OCI-LY1 (cell line): ENCODE measurements around the gene ETNK2.
A peak's percentile ranks its signal among the peaks of the same experiment; 100 is the strongest.

Source experiments
- H2AFZ ChIP-seq: fragments of 200-600 bp; sonication (generic), shearing (Covaris generic); 2 replicates; pipeline ENCODE4 v1.6.0; 2014; ENCODE audit warnings: antibody characterized with exemption, mild to moderate bottlenecking, low read length
- H3F3A ChIP-seq: fragments of 200-600 bp; sonication (generic), shearing (Covaris generic); 2 replicates; pipeline ENCODE4 v1.6.0; 2014; ENCODE audit warnings: mild to moderate bottlenecking, antibody characterized with exemption, low read length, moderate library complexity; ENCODE audit not compliant: insufficient read depth
- H3K27ac ChIP-seq: fragments of 200-600 bp; sonication (generic); 2 replicates; pipeline ENCODE4 v1.5.1; 2014; ENCODE audit warnings: low read length, mixed run types, mild to moderate bottlenecking, low read depth; ENCODE audit not compliant: poor library complexity, severe bottlenecking
- H3K27me3 ChIP-seq: fragments of 200-600 bp; sonication (generic); 2 replicates; pipeline ENCODE4 v1.6.0; 2014; ENCODE audit warnings: antibody characterized with exemption, mild to moderate bottlenecking, low read length, moderate library complexity; ENCODE audit not compliant: insufficient read depth
- H3K36me3 ChIP-seq: fragments of 200-600 bp; sonication (generic); 2 replicates; pipeline ENCODE4 v1.6.1; 2014; ENCODE audit warnings: mild to moderate bottlenecking, antibody characterized with exemption, low read length, moderate library complexity, mixed read lengths; ENCODE audit not compliant: insufficient read depth
- H3K4me1 ChIP-seq: fragments of 200-600 bp; sonication (generic); 2 replicates; pipeline ENCODE4 v1.5.1; 2014; ENCODE audit warnings: mild to moderate bottlenecking, low read length, moderate library complexity; ENCODE audit not compliant: insufficient read depth, severe bottlenecking
- H3K4me2 ChIP-seq: fragments of 200-600 bp; sonication (generic), shearing (Covaris generic); 2 replicates; pipeline ENCODE4 v1.6.1; 2014; ENCODE audit warnings: low read length
- H3K4me3 ChIP-seq: fragments of 200-600 bp; sonication (generic); 2 replicates; pipeline ENCODE4 v1.5.1; 2014; ENCODE audit warnings: low read length, low read depth, mild to moderate bottlenecking, mixed read lengths; ENCODE audit not compliant: poor library complexity, severe bottlenecking
- H3K79me2 ChIP-seq: fragments of 200-600 bp; shearing (Covaris generic); 2 replicates; pipeline ENCODE4 v1.6.1; 2016; ENCODE audit warnings: mixed run types, low read length, mixed read lengths; ENCODE audit not compliant: insufficient read depth
- H3K9ac ChIP-seq: fragments of 200-600 bp; sonication (generic), shearing (Covaris generic); 2 replicates; pipeline ENCODE4 v1.6.1; 2014; ENCODE audit warnings: mild to moderate bottlenecking, low read length, mixed read lengths
- H3K9me2 ChIP-seq: fragments of 200-600 bp; sonication (generic), shearing (Covaris generic); 2 replicates; pipeline ENCODE4 v1.6.1; 2014; ENCODE audit warnings: low read depth, mild to moderate bottlenecking, low read length, mixed read lengths
- H3K9me3 ChIP-seq: fragments of 200-600 bp; shearing (Covaris generic); 2 replicates; pipeline ENCODE4 v1.6.1; 2014; ENCODE audit warnings: low read length, mixed read lengths
- H4K20me1 ChIP-seq: fragments of 200-600 bp; sonication (generic), shearing (Covaris generic); 2 replicates; pipeline ENCODE4 v1.6.0; 2016; ENCODE audit warnings: mild to moderate bottlenecking, low read length; ENCODE audit not compliant: insufficient read depth
- EZH2 ChIP-seq: fragments of 200-600 bp; sonication (generic), shearing (Covaris generic); IDR thresholded peaks from 2 replicates; pipeline ENCODE4 v1.8.0; 2017; ENCODE audit warnings: borderline replicate concordance, mixed run types, mild to moderate bottlenecking, antibody characterized with exemption, low read length, moderate library complexity, mixed read lengths
- TF ChIP-seq, protein P1 (sequence below): fragments of 200-600 bp; sonication (generic), shearing (Covaris generic); IDR thresholded peaks from 2 replicates; pipeline ENCODE4 v1.5.1; 2017; ENCODE audit warnings: mild to moderate bottlenecking, antibody characterized with exemption, low read length, moderate library complexity, mixed read lengths

Gene ETNK2

DNA sequence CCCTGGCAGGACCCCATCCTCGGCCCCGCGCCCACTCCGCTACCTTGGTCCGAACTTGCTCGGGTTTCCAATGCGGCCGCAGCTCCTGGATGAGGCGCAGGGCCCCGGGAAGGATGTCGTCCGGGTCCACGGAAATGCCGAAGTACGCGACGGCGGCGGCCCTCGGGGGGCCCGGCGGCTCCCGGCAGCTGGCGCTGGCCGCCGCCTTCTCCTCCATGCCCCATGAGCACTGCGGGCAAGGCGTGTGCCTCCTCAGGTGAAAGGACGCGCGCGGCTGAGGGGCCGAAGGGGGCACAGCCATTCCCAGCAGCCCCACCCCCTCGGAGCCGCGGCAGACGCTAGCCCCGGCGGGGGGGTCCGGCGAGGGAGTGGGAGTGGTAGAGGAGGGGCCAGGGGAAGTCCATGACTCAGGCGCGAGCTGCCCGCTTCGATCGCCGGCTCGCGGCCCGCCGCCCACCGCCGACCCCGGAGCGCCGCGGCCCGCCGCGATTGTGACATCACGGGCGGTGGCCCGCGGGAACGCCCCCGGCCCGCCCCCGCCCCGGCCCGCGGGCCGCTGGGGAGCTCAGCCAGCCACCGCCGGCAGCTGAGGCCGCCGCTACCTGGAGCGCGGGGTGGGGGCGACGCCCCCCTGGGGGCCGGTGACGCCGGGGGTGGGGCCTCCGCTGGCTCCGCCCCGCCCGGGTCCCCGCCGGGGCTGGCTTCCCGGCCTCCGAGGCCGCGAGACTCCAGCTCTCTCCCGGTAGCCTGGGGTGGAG lies at the start of gene ETNK2:
Gene ETNK2, minus strand, starts transcription at position 493 of the 758 bp plus-strand sequence. Its CDS starts 192 bp downstream, at position 301.
- Histone ChIP-seq H3K9me2 (no peaks in the 10 kb centered on the region), H3K4me1 (no peaks in the 10 kb centered on the region), H3K4me3 (peak within 1 kb of the TSS; percentile 43), H3K79me2 (no peaks in the 10 kb centered on the region), H3K27me3 (no peaks in the 10 kb centered on the region), H2AFZ (no peak within 1 kb of the TSS), H3K9me3 (no peaks in the 10 kb centered on the region), H3K36me3 (no peaks in the 10 kb centered on the region), H4K20me1 (no peaks in the 10 kb centered on the region), H3K4me2 (peak within 1 kb of the TSS; percentile 21; the same call in 1 of the 2 replicates), H3K9ac (no peak within 1 kb of the TSS), H3F3A (no peaks in the 10 kb centered on the region), H3K27ac (no peak within 1 kb of the TSS)
- no peak for TF ChIP-seq EZH2
- TF ChIP-seq, protein P1, sequence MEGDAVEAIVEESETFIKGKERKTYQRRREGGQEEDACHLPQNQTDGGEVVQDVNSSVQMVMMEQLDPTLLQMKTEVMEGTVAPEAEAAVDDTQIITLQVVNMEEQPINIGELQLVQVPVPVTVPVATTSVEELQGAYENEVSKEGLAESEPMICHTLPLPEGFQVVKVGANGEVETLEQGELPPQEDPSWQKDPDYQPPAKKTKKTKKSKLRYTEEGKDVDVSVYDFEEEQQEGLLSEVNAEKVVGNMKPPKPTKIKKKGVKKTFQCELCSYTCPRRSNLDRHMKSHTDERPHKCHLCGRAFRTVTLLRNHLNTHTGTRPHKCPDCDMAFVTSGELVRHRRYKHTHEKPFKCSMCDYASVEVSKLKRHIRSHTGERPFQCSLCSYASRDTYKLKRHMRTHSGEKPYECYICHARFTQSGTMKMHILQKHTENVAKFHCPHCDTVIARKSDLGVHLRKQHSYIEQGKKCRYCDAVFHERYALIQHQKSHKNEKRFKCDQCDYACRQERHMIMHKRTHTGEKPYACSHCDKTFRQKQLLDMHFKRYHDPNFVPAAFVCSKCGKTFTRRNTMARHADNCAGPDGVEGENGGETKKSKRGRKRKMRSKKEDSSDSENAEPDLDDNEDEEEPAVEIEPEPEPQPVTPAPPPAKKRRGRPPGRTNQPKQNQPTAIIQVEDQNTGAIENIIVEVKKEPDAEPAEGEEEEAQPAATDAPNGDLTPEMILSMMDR = no peak

DNA sequence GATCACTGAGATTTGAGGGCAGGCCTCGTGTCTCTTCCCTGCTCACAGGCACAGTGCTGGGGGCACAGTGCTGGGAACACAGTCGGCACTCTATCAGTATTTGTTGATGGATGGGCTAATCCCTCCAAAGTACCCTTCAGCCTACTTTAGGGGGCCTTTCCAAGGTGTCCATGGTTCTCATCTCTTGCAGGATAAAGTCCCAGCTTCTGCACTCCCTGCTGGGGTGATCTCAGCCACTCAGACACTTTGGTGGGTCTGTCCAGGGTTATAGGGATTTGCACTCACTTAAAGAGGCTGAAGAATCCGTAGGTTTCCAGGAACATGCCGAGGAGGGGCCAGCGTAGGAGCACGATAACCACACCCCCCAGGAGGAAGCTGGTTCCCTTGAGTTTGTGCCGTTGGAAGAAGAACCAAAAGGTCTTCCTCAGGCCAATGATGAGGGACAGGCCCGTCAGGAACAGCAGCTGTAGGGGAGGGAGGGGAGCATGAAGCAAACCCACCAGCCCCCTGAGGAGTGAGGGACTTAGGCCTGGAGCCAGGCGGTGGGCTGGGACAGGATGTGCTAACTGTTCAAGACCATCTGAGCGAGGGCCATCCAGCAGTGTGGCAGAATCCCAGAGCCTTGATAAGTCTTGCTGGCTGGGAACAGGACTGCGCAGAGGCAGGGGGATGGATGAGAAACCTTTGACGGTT lies 49.6 kb upstream of the ETNK2 start:
- H3K4me1 ChIP-seq = no peaks in the 10 kb centered on the region
- H3K79me2 ChIP-seq = no peaks in the 10 kb centered on the region
- H3K4me3 ChIP-seq = no peak overlapping the region
- H3K9me3 ChIP-seq = no peaks in the 10 kb centered on the region
- TF ChIP-seq, protein P1 = no peak
- no peak for TF ChIP-seq EZH2
- no peaks in the 10 kb centered on the region for H3K9me2 ChIP-seq
- H3K9ac ChIP-seq = no peak overlapping the region
- H3F3A ChIP-seq = no peaks in the 10 kb centered on the region
- H4K20me1 ChIP-seq = no peaks in the 10 kb centered on the region
- no peak overlapping the region for H3K27ac ChIP-seq
- no peak overlapping the region for H3K4me2 ChIP-seq
- no peaks in the 10 kb centered on the region for H3K36me3 ChIP-seq
- no peak overlapping the region for H2AFZ ChIP-seq
- no peaks in the 10 kb centered on the region; the same call in 1 of the 2 replicates for H3K27me3 ChIP-seq

GRCh38 chr1:204199579-204199978 lies 47.7 kb upstream of the ETNK2 start:
- no peak for TF ChIP-seq EZH2
- TF ChIP-seq, protein P1 = no peak
- no peaks in the 10 kb centered on the region for H3K36me3 ChIP-seq
- H3K27ac ChIP-seq = no peak overlapping the region
- no peaks in the 10 kb centered on the region for H3F3A ChIP-seq
- no peaks in the 10 kb centered on the region for H4K20me1 ChIP-seq
- no peak overlapping the region for H3K4me3 ChIP-seq
- no peak overlapping the region for H3K4me2 ChIP-seq
- no peaks in the 10 kb centered on the region; the same call in 1 of the 2 replicates for H3K27me3 ChIP-seq
- no peaks in the 10 kb centered on the region for H3K9me2 ChIP-seq
- H3K9ac ChIP-seq = no peak overlapping the region
- no peaks in the 10 kb centered on the region for H3K79me2 ChIP-seq
- no peaks in the 10 kb centered on the region for H3K9me3 ChIP-seq
- H3K4me1 ChIP-seq = no peaks in the 10 kb centered on the region
- H2AFZ ChIP-seq = no peak overlapping the region
